ENCODE data around the gene ZNF664.

ZNF664 gene

DNA sequence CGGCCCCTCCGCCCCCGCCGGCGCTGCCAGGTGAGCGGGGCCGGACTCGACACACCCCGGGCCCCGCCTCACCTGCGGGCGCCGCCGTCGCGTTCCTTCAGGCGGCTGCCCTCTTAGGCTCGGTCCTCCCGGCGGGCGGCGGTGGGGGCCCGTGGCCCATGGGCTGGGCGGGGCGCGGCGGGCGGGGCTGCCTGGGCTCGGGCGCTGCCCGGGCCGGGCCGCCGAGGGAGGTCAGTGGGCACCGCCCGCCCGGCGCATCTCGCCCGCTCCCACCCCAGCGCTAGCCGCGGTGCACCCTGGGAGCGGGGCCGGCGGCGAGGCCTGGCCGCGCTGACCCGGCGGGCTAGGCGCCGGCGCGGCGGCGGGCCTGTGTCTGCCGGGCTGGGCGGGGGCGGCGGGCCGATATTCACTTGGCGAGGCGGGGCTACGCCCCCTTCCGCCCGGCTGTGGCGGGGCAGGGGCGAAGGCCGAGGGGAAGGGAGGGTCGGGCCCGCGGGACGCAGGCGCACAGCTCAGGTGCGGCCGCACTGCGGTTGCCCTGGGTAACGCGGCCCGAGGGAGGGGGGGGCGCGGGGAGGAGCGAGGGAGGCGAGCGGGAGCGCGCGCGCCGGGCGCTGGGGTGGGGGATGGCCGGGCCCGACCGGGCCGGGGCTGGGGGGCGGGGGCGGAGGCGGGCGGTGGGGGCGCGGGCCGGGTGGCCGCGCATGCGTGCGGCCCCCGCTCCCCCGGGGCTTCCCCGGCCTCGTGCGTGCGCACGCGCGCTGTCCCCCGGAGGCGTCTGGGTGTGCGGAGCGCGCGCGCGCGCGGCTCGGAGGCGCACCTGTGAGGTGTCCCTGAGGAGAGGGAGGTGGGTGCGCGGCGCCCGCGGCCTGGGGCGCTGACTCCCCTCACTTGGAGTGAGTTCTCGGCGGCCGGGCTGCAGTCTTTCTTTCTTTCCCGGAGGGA lies at the start of gene ZNF664, which contains the start of gene CCDC92:
Gene ZNF664 (plus strand): TSS at position 759 of the 945 bp plus-strand sequence. CDS start 38,930 bp downstream, outside the sequence.
Gene CCDC92 (minus strand): TSS at position 375 of the 945 bp plus-strand sequence. CDS start 28,526 bp downstream, outside the sequence.
- peak; percentile 94 for DNase-seq

DNA sequence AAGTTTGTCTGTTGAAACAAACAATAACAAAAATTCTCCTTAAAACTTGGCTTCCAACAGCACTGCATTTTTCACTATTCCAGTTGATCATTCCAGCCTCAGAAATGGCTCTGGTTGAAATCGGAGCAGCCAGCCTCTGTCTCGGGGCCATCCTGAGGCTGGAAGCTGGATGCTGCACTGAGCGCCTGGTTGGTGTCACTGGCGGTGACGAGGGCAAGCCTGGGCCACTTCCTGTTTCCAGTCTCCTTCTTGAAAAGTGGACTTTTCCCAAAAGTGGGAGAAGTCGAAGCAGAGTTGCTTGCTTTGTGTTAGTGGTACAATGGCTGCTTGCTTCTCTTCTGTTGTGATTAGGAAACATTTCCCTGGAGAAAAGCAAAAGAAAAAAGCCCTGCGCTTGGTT lies 49.1 kb upstream of the ZNF664 start:
- no peak for DNase-seq

DNA sequence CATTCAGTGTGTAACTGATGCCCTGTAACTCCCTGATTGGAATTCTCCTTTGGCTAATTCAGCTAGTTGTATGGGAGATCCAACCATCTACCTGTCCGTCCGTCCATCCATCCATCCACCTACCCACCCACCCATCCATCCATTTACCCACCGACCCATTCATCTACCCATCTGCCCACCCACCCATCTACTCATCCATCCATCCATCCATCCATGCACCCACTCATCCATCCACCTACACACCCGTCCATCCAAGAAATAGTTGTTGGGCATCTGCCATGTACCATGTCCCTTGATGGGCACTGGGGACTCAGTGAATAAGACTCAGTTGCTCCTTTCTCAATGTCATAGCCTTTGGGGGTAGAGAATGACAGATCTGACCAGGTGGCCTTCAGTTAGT lies 48.5 kb upstream of the ZNF664 start:
- DNase-seq: no peak

DNA sequence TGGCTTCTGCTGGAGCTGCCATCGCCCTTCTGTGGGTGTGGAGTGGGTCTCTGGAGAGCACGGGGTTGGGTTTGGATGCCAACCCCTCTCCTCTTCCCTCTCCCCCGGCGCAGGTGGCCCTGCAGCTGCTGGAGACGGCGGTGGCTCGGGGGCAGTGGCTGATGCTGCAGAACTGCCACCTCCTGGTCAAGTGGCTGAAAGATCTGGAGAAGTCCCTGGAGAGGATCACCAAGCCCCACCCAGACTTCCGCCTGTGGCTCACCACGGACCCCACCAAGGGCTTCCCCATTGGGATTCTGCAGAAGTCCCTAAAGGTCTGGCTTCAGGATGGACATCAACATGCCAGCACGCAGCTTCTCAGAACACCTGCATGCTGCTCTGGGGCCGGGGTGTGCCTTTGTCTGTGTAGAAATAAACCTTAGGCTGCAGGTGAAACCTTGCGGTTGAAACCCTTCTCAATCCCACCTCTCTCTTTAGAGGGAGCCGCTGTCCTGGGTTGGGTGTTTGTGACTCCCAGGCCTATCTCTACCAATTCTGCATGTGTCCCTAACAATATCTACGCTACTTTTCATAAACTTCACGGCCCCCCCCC lies 44.6 kb upstream of the ZNF664 start:
- DNase-seq: peak; percentile 10

DNA sequence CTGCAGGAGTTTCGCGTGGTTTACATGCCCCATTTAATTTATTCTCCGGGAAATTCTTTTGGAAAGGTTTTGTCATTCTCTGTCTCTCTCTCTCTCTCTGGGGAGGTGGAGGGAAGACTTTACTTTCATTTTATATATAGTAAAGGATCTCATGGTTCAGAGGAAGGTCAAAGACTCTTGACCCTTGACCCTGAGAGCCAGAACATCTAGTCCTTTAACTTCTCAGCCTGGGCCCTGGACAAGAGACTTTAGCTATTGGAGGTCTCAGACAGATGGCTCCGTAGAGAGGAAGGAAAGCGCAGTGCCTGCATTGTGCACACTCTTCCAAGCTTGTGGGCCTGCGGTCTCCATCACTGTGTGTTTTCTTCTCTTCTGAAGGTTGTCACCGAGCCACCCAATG lies 44.1 kb upstream of the ZNF664 start:
- no peak for DNase-seq

DNA sequence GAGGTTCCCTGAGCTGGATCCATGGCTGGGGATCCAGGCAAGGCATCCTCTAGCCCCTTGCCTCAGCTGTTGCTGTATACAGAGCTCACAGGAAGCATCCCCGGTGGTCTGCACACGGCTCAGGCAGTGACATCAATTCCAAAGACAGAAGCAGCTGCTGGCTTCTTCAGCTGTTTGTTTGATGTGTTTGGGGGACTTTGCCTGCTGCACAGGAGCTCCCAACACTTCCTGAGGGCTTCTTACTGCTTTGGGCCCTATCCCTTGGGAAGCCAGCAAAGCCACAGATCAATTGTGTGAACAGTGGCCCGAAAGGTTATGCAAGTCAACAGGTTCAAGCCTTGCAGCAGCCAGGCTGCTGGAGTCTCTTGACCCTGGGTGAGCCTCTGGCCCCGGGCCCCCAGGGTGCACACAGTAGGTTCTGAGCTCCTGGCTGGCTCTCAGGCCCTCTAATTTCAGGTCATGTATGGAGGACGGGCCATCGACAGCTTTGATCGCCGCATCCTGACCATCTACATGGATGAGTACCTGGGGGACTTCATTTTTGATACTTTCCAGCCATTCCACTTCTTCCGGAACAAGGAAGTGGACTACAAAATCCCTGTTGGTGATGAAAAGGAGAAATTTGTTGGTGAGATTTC lies 43.0 kb upstream of the ZNF664 start:
- no peak for DNase-seq

DNA sequence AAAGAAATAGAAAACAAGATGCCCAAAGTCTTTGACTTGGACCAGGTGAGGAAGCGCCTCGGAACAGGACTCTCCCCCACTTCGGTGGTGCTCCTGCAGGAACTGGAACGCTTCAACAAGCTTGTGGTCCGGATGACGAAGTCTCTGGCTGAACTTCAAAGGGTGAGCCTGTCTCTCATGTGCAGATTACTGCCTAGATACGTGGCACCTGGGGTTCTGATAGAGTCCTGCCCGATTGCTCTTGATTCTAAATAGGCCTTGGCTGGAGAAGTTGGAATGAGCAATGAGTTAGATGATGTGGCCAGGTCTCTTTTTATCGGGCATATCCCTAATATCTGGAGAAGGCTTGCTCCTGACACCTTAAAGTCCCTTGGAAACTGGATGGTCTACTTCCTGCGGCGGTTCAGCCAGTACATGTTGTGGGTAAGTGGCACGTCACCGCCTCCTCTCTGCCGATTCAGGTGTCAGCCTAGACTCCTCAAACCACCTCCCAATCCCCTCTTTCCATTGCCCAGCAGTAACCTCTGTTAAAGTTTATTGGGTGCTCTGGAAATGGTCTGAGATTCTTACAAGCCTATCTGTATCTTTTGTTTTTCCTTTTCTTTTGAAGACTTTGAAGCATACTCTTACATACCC lies 41.2 kb upstream of the ZNF664 start:
- DNase-seq: no peak

DNA sequence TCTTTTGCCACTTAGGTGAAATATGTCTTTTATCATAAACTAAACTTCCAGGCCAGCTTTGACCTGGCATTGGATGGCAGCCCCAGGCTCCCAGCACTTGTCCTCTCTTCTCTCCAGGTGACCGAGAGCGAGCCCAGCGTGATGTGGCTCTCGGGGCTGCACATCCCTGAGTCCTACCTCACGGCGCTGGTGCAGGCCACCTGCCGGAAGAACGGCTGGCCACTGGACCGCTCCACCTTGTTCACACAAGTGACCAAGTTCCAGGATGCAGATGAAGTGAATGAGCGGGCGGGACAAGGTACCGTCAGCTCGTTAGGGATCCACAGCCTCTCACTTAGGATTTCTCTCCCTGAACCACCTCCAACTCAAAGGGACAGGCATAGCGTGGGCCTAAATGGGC lies 39.8 kb upstream of the ZNF664 start:
- DNase-seq: no peak

DNA sequence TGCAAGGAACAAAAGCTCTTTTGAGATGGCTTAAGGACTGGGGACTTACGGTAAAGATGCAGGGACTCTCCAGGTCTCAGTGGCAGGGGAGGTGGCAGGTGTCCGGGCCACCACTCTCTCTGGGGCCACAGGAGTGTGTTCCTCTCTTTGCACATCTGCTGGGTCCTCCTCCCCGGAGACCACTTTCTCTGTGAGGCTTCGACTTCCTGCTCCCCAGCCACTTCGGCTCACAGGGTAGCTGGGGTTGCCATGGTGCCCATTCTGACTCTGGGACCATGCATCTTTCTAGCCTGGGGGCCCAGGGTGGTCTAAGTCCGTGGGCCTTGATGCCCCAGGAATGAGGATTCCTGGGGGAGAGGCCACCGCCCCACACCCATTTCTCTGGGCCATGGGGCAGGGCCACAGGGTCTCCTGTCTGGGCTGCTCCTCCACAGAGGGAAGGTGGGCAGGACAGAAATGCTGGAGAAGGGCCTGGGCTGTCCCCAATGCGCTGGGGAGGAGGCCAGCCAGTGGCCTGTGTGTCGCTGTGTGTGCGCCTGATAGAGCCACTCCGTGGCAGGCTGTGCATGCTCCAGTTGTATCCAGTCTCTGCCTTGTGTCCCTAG lies 38.9 kb upstream of the ZNF664 start:
- no peak for DNase-seq

DNA sequence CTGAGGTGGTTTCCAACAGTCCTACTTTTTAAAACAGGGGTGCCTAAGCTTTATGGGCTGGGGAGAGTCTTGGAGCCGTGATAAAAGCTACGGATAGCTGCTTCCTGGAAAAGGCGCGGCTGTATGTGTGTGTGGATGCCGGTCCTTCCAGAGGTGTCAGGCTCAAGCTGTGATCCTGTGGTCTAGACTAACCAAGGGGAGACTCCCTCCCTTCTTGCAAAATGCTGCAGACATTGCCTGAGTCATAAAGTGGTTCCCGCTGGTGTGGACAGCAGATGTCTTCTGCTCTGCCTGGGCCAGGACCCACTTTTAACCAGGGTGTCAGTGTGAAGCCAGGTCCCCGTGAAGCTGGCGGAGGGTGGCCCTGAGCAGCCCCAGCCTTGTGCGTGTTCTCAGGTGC lies 38.2 kb upstream of the ZNF664 start:
- no peak for DNase-seq

DNA sequence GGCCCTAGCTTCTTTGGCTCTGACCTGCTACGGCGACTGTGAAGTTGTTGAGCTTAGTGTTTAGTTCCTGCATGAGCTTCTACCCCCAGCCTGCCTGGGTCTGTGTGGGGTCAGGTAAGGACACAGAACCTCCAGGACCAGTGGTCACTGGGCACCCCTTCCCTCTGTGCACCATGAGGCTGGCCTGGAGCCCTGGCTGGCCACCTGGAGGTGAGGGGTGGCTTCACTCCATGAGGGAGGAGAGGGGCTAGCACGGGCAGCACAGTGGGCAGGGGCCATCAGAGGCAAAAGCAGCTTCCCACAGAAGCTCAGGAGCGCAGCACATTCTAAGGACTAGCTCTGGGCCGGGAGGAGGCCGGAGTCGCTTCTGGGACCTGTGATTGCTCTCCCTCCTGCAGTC lies 37.1 kb upstream of the ZNF664 start:
- DNase-seq: no peak

DNA sequence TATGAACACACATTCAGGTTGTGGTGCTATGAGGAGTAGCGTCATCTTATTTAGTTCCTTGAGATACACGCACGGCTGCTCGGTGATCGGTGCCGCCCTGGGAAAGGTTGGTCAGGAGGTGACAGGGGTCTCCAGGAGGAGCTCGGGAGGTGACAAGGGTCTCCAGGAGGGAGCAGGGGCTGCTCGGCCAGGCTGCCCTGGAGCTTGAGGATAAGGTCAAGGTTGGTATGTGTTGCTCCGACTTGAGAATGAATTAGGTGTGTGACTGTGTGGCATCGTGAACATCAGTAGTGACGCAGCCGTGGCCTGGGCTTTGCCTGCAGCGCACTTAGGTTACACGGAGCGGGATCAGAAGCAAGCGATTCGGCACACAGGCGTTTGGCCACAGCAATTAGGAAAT lies 36.5 kb upstream of the ZNF664 start:
- no peak for DNase-seq

DNA sequence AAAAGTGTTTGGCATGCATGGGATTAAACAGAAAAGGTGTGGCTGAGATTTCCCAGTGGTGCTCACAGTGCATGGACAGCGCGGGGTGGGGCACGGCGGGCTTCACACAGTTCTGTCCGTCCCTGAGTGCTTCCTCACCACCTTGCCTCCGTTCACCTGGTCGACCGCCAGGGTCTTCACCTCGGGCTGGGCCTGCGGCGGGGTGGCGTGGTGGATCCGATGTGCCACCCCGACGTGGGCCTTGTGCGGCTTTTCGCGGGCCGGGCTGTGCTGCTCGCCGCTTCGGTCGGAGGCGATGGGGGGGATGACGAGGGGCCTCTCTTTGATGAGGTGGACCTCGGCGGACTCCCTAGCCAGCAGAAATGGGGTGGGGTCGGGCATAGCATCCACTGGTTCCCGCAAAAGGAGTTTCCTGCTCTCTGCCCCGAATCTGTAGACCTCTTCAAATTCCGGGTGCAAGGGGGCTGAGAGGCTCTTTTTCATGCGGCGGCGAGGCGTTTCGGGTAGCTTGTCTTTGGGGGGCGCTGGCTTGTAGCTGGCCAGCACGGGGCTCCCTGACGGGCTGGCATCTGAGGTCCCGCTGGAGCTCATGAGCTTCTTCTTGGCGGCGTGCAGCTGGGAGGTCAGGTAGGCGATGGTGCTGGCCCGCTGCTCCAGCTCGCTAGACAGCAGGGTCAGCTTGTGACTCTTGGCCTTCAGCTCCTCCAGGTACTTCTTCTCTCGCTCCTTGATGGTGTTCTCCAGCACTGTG lies 35.9 kb upstream of the ZNF664 start:
- no peak for DNase-seq

DNA sequence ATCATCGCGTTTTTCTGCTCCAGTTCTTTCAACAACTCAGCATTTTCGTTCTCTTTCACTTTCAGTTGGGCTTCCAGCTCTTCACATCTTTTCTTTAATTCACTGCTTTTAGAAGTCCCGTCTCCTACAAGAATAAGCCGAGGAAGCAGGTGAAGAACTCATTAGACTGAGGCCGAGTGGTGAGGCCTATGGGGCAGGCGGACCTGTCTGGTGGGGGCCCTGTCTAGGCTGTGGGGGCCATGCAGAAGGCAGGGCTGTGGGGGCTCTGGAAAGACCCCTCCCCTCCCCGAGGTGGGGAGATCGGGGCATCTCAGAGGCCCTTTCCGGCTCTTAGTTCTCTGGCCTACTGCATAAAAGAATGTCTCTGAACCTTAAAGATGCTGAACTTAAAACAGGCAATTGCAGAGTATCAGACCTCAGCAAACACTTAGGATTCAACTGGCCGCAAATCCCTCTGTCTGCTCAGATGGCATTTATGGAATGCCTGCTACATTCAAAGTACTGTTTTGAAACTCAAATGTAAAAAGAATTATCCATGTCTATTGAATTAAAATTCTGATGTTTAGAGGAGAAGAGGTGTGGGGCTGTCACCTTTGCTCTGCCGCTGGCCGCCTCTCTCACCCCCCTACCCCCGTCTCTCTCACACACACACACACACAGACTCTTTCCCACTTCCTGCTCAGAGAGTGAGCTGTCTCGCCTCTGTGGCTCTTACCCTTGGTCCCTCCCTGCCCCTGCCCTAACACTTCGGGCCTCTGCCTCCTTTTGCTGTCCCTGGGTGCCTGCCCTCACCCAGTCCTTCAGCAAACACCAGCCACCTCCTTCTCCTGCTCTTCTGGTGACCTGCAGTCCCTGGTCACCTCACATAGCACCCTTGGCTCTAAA lies 35.1 kb upstream of the ZNF664 start:
- no peak for DNase-seq

DNA sequence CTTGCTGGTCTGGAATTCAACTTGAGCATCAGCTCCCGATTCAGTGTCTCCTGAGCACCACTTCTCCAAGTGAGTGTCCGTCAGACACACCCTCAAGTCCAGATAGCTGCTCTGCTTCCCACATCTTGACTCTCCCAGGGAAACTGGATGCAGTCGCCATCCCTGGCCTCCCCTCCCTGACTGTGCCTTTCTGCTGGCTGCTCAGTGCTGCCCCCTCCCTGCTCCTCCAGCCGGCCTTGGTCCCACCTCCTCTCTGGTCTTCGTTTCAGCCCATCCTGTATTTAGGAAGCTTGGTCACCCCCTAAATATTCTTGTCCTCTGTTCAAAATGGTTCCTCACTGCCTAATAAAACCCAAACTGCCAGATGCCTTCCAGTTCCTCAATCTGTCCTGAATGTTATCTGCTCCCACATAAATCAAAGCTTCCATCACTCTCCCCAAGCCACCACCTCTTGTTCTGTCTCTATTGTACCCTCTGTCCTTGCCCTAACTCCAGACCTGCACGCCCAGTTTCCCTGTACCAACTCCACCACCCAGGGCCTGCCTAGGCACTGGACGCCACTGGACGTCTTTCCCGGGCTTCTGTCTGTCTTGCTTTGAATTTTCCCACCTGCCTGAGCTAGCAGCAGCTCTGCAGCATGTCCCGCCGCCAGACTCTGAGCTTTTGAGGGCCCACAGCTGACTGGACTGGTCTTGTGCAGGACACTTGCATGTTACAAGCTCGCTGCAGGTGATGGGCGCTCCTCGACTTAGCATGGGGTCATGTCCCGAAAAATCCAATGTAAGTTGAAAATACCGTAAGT lies 34.1 kb upstream of the ZNF664 start:
- no peak for DNase-seq

DNA sequence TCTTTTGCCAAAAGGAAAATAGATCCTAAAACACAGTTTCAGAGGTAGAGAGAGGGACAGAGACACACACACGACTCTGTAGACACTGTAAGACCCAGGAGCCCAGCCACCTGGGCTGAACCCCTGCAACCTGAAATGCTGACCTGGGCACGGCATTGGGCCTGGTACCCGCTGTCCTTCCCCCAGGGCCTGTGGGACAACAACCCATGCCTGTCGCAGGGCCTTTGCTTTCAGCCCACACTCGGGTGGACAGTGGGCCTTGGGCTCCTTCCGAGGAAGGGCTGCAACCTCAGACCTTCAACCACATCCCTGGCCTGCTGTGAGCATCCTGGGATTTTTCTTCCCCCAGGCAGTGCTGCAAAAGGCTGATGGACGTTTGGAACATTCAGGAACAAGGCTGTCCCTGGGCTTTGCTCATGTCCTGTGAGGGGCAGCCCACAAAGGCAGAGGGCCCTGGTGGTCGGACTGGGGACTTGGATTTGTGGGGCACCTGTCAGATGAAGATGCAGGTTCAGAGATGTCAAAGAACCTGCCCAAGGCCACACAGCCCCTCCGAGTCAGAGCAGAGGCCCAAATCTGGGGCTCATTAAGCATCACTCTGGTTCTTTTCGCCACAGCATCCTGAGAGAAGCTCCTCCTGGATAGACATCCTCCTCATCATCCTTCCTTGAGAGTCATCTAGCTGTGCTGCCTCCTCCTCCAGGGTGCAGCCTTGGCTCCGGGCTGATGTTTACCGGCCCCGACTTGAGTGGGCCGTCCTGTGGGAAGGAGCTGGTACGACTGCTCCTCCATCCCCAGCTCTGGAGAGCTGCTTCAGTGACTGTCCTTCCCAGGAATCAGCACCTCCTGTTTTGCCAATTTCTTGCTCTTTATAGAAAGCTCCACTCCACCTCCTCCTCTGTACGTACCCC lies 33.0 kb upstream of the ZNF664 start:
- no peak for DNase-seq

DNA sequence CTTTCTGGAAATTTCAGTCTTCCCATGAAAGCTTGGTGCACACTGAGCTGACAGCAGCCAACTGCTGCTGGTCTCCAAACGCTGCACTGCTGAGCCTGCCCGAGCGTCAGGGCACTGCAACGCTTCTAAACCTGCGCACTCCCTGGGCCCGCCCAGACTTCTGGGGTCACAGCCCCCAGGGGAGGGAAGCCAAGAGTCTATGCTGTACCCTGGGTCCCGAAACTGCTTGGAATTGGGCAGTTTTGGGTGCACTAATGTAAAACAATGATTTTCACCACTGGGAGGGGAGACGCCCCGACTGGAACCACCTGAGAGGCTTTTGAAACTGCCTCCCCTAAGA lies 32.4 kb upstream of the ZNF664 start:
- DNase-seq: no peak

DNA sequence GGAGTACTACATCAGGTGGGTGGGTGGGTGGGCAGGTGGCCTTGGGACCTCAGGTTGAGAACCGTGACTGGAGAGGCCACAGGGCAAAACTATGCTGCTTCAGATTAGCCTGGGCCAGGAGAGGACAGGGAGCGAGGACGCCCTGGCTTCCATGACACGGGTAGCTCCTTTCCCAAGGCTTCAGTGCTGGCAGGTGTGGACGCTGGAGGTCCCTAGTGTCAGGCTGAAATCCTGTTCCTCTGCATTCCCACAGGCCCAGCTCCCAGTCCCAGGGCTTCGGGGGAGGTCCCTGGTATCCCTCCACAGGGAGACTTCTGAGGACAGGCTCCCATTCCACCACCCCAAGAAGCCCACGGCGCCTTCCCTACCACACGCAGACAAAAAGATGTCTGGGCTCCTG lies 32.0 kb upstream of the ZNF664 start:
- DNase-seq: no peak

DNA sequence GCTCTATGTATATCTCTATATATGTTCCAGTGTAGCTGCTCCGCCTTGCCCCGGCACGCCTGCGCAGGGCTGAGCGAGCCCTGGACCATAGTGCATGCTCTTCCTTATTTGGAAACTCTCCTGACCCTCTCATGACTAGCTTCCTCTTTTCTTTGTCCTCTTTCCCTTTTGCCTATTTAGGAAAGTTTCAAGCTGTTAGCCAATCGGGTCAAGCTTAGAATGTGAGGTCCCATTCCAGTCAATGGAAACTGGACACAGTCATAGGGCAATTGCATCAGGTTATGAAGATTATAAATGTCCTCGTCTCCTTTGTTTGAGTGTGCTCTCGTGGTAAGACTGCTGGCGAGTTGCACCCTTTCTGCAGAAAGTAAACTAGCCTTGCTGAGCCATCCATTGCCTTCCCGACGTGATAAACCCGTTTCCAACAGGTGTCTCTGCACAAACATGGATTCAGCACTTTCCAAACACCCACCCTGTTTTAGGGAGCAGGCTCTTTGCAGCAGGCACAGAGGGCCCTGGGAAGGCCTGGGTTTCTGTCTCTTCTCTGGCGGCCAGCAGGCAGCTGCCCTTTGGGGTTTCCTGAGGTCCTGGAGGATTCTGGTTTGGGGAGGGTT lies 31.3 kb upstream of the ZNF664 start:
- no peak for DNase-seq

All from NCI-H2029 (cell line).